ENCODE data around the gene CENATAC.
A peak's percentile ranks its signal among the peaks of the same experiment; 100 is the strongest.

- TF ChIP-seq CTCF (IDR thresholded peaks at IDR 0.05; ENCODE audit: insufficient read depth, low read length) (peak; percentile 67), POLR2AphosphoS5 (IDR thresholded peaks at IDR 0.05; ENCODE audit: low read depth) (no peak), REST (IDR thresholded peaks at IDR 0.05; ENCODE audit: insufficient replicate concordance, low read depth) (no peak), GABPA (IDR thresholded peaks at IDR 0.05; ENCODE audit: low read depth) (no peak), SPI1 (IDR thresholded peaks at IDR 0.05; ENCODE audit: borderline replicate concordance, low read depth) (peak; percentile 26; the same call in 1 of the 2 replicates)
Observed at GRCh38 chr11:118996926-118997626, 862 bp upstream of the CENATAC start.
